Neural progenitor cell (in vitro differentiated cells): ENCODE results near the gene PLD2. TPM values are rescaled to one million over a fixed set of nuclear protein-coding genes. Genes with fewer than 3 reads are reported as not detected.

ENCODE experiments used
- DNase-seq: peaks from one replicate; pipeline ENCODE4 v3.0.0-alpha.2; 2016; ENCODE audit warnings: low spot score
- H2AFZ ChIP-seq: fragments of 200-600 bp; sonication (generic); replicated peaks from 2 replicates; pipeline ENCODE4 v1.6.1; 2016; ENCODE audit warnings: antibody characterized with exemption
- H3F3A ChIP-seq: fragments of 200-600 bp; sonication (generic); 2 replicates; pipeline ENCODE4 v1.6.1; 2016; ENCODE audit warnings: antibody characterized with exemption, low read depth
- H3K27ac ChIP-seq: fragments of 200-600 bp; sonication (generic); 2 replicates; pipeline ENCODE4 v1.5.1; 2016; ENCODE audit warnings: mild to moderate bottlenecking
- H3K27me3 ChIP-seq: fragments of 200-600 bp; sonication (generic); 2 replicates; pipeline ENCODE4 v1.6.1; 2016; ENCODE audit warnings: mild to moderate bottlenecking, moderate library complexity
- H3K36me3 ChIP-seq: fragments of 200-600 bp; sonication (generic); 2 replicates; pipeline ENCODE4 v1.5.1; 2016
- H3K4me1 ChIP-seq: fragments of 200-600 bp; sonication (generic); 2 replicates; pipeline ENCODE4 v1.6.1; 2016; ENCODE audit warnings: mixed run types
- H3K4me2 ChIP-seq: fragments of 200-600 bp; sonication (generic); 2 replicates; pipeline ENCODE4 v1.6.1; 2016
- H3K4me3 ChIP-seq: fragments of 200-600 bp; sonication (generic); 2 replicates; pipeline ENCODE4 v1.5.1; 2016
- H3K79me2 ChIP-seq: fragments of 200-600 bp; sonication (generic); 2 replicates; pipeline ENCODE4 v1.6.1; 2016; ENCODE audit warnings: low read depth
- H3K9ac ChIP-seq: fragments of 200-600 bp; sonication (generic); 2 replicates; pipeline ENCODE4 v1.6.1; 2016
- H3K9me3 ChIP-seq: fragments of 200-600 bp; sonication (generic); 2 replicates; pipeline ENCODE4 v1.5.1; 2016; ENCODE audit warnings: low read depth
- H4K20me1 ChIP-seq: fragments of 200-600 bp; sonication (generic); 2 replicates; pipeline ENCODE4 v1.6.1; 2016; ENCODE audit warnings: low read depth
- H3K27ac Mint-ChIP-seq: 3 replicates; pipeline ENCODE4 v1.8.0; 2021; ENCODE audit warnings: mixed read lengths
- H3K27me3 Mint-ChIP-seq: 2 replicates; pipeline ENCODE4 v1.8.0; 2022; ENCODE audit warnings: low read depth, mild to moderate bottlenecking, inconsistent platforms, moderate library complexity, mixed read lengths; ENCODE audit not compliant: insufficient read depth
- H3K36me3 Mint-ChIP-seq: 3 replicates; pipeline ENCODE4 v1.8.0; 2021; ENCODE audit warnings: mixed read lengths
- H3K4me1 Mint-ChIP-seq: 3 replicates; pipeline ENCODE4 v1.8.0; 2021; ENCODE audit warnings: mixed read lengths
- H3K4me3 Mint-ChIP-seq: 3 replicates; pipeline ENCODE4 v1.8.0; 2021; ENCODE audit warnings: mild to moderate bottlenecking, moderate library complexity, mixed read lengths
- H3K9me3 Mint-ChIP-seq: 3 replicates; pipeline ENCODE4 v1.8.0; 2020; ENCODE audit warnings: mixed read lengths
- CTCF ChIP-seq: fragments of 200-600 bp; sonication (generic); IDR thresholded peaks from 2 replicates; pipeline ENCODE4 v1.5.1; 2017; ENCODE audit warnings: antibody characterized with exemption, mild to moderate bottlenecking
- EZH2 ChIP-seq: fragments of 200-600 bp; sonication (generic); IDR thresholded peaks from 2 replicates; pipeline ENCODE4 v1.6.1; 2017; ENCODE audit warnings: antibody characterized with exemption, mild to moderate bottlenecking, moderate library complexity
- EZH2phosphoT487 ChIP-seq: fragments of 200-600 bp; sonication (generic); IDR thresholded peaks from 2 replicates; pipeline ENCODE4 v1.6.1; 2017; ENCODE audit warnings: antibody characterized with exemption
- total RNA-seq: library from RNA; depleted of rRNA; stranded (reverse); fragments of >200 nt; gene quantifications from 2 replicates; pipeline ENCODE4 v1.2.3, GENCODE V29; 2015; ENCODE audit warnings: low replicate concordance

The PLD2 gene
- total RNA-seq, 1 donor from 2014 or later = 23.8 TPM

DNA sequence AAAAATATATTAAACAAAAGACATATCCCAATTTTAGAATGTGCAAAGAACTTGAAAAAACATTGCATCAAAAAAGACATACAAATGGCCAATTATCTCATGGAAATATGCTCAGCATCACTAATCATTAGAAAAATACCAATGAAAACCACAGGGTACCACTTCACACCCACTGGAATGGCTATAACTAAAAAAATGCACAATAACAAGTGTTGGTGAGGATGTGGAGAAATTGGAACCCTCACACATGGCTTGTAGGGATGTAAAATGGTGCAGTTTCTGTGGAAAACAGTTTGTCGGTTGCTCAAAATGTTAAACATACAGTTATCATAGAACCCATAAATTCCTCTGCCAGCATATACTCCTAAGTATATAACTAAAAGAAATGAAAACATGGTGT is 11.8 kb upstream of the PLD2 start:
- H3K36me3 Mint-ChIP-seq = peaks cover 10% of the 10 kb centered on the region
- peaks cover 18% of the 10 kb centered on the region for H3K79me2 ChIP-seq
- peak overlapping the region; percentile 92 for H3K27ac Mint-ChIP-seq
- H3K4me1 ChIP-seq = peaks cover 5% of the 10 kb centered on the region
- TF ChIP-seq CTCF = no peak
- no peak for TF ChIP-seq EZH2phosphoT487
- no peak for TF ChIP-seq EZH2
- no peak overlapping the region for H3K4me3 ChIP-seq
- no peak overlapping the region for H3K4me2 ChIP-seq
- no peaks in the 10 kb centered on the region for H3K9me3 ChIP-seq
- no peaks in the 10 kb centered on the region for H3K36me3 ChIP-seq
- peaks cover 33% of the 10 kb centered on the region for H3K27me3 ChIP-seq
- no peak for DNase-seq
- no peak overlapping the region for H3K9ac ChIP-seq
- H3K4me3 Mint-ChIP-seq = peak overlapping the region; percentile 98
- H3K27me3 Mint-ChIP-seq = peaks cover 16% of the 10 kb centered on the region
- H2AFZ ChIP-seq = peak overlapping the region; percentile 93
- peaks cover 13% of the 10 kb centered on the region for H3K4me1 Mint-ChIP-seq
- H3K27ac ChIP-seq = no peak overlapping the region
- peaks cover 9% of the 10 kb centered on the region for H3F3A ChIP-seq
- H3K9me3 Mint-ChIP-seq = no peaks in the 10 kb centered on the region
- H4K20me1 ChIP-seq = peaks cover 11% of the 10 kb centered on the region

DNA sequence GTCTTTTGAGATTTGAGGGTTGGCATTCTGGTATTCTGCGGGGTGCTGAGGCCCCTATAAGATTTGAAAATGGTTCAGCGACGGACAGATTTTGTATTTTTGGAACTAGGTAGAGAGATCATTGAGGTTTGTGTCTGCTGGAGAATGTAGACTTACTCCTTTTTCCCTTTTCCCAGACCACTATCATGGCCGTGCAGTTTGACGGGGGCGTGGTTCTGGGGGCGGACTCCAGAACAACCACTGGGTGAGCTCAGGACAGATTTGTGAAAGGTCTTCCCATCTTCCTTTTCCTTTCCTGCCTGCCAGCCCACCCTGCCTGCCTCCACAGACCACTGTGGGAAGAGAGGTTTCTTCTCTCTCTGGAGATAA is 10.4 kb upstream of the PLD2 start:
- Histone ChIP-seq H3K27me3 (peaks cover 19% of the 10 kb centered on the region), H3K4me2 (peak overlapping the region; percentile 79), H3K9ac (peak overlapping the region; percentile 85), H3K79me2 (peaks cover 18% of the 10 kb centered on the region), H2AFZ (peak overlapping the region; percentile 93), H3K27ac (no peak overlapping the region), H3F3A (peaks cover 5% of the 10 kb centered on the region), H3K4me3 (peak overlapping the region; percentile 92), H3K9me3 (no peaks in the 10 kb centered on the region), H3K36me3 (no peaks in the 10 kb centered on the region), H3K4me1 (peaks cover 5% of the 10 kb centered on the region), H4K20me1 (peaks cover 11% of the 10 kb centered on the region)
- H3K27me3 Mint-ChIP-seq = peaks cover 9% of the 10 kb centered on the region
- H3K27ac Mint-ChIP-seq = peak overlapping the region; percentile 92
- no peak for TF ChIP-seq EZH2
- TF ChIP-seq CTCF = no peak
- no peak for TF ChIP-seq EZH2phosphoT487
- DNase-seq = peak; percentile 70
- peak overlapping the region; percentile 98 for H3K4me3 Mint-ChIP-seq
- peaks cover 10% of the 10 kb centered on the region for H3K36me3 Mint-ChIP-seq
- H3K9me3 Mint-ChIP-seq = no peaks in the 10 kb centered on the region
- peaks cover 10% of the 10 kb centered on the region for H3K4me1 Mint-ChIP-seq

- Mint-ChIP-seq H3K4me1 (peaks cover 10% of the 10 kb centered on the region), H3K36me3 (peaks cover 10% of the 10 kb centered on the region), H3K4me3 (peak overlapping the region; percentile 70), H3K27me3 (peaks cover 5% of the 10 kb centered on the region), H3K27ac (no peak overlapping the region), H3K9me3 (no peaks in the 10 kb centered on the region)
- Histone ChIP-seq H3K36me3 (no peaks in the 10 kb centered on the region), H3F3A (peaks cover 5% of the 10 kb centered on the region), H3K79me2 (peaks cover 18% of the 10 kb centered on the region), H3K27ac (no peak overlapping the region), H4K20me1 (peaks cover 11% of the 10 kb centered on the region), H3K9me3 (no peaks in the 10 kb centered on the region), H3K4me3 (no peak overlapping the region), H3K9ac (no peak overlapping the region), H3K27me3 (no peaks in the 10 kb centered on the region), H2AFZ (no peak overlapping the region), H3K4me2 (no peak overlapping the region), H3K4me1 (peaks cover 5% of the 10 kb centered on the region)
- TF ChIP-seq CTCF = no peak
- TF ChIP-seq EZH2 = no peak
- DNase-seq = no peak
Observed at GRCh38 chr17:4800462-4801196, 6.3 kb upstream of the PLD2 start.
